Measurements from ENCODE around the gene ELFN2.
A peak's percentile ranks its signal among the peaks of the same experiment; 100 is the strongest.
"Not testable (repeated sequence)": the region's sequence is repeated elsewhere in the genome, so short reads cannot be mapped to it uniquely, and the experiment has no call there.

ELFN2 gene

GRCh38 chr22:37334461-37334858 lies 92.8 kb downstream of the ELFN2 start:
- DNase-seq (ENCODE audit: insufficient read length): no peak
- FAIRE-seq: no peak
- no peak for TF ChIP-seq POLR2A (IDR thresholded peaks at IDR 0.05; ENCODE audit: low read depth, low read length)
- TF ChIP-seq TAF1 (IDR thresholded peaks at IDR 0.05; ENCODE audit: borderline replicate concordance, low read depth, low read length): no peak
- no peak for TF ChIP-seq POLR2AphosphoS5 (IDR thresholded peaks at IDR 0.05; ENCODE audit: low read depth, low read length)

DNA sequence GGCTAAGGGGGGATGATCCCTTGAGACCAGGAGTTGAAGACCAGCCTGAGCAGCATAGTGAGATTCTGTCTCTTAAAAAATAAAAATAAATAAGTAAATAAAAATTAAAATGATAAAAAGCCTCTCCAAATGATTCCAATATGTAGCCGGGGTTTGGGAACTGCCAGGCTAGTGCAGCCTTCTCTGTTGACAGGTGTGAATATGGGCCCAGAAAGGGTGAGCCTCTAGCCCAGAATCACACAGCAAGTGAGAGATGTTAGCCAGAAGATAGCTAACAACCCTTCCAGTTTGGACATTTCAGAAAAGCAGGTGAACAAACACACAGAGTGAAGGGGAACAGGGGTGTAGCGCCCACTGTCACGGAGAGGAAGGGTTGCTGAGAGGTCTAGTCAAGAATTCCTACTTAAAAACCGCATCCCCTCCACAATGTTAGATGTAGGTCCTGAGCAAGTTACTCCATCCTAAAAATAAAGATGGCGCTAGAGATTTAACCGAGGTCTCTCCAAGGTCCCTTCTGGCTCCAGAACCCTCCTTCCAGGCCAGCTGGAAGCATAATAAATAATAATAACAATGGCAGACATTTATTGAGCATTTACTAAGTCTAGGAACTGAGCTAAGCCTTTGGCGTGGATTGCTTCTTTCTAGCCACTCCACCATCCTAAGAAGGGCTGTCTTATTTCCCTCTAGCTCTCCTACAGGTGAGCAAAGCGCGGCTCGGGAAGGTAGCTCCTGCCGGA lies 93.4 kb downstream of the ELFN2 start:
- FAIRE-seq (no peak), DNase-seq (ENCODE audit: insufficient read length) (no peak)
- TF ChIP-seq POLR2A (IDR thresholded peaks at IDR 0.05; ENCODE audit: low read depth, low read length): no peak
- no peak for TF ChIP-seq POLR2AphosphoS5 (IDR thresholded peaks at IDR 0.05; ENCODE audit: low read depth, low read length)
- TF ChIP-seq TAF1 (IDR thresholded peaks at IDR 0.05; ENCODE audit: borderline replicate concordance, low read depth, low read length): no peak

- no peak for TF ChIP-seq POLR2A (IDR thresholded peaks at IDR 0.05; ENCODE audit: low read depth, low read length)
- no peak for TF ChIP-seq POLR2AphosphoS5 (IDR thresholded peaks at IDR 0.05; ENCODE audit: low read depth, low read length)
- no peak for TF ChIP-seq TAF1 (IDR thresholded peaks at IDR 0.05; ENCODE audit: borderline replicate concordance, low read depth, low read length)
- DNase-seq (ENCODE audit: insufficient read length) (no peak), FAIRE-seq (no peak)
These were observed 95.3 kb downstream of the ELFN2 start for GRCh38 chr22:37331856-37332536.

DNA sequence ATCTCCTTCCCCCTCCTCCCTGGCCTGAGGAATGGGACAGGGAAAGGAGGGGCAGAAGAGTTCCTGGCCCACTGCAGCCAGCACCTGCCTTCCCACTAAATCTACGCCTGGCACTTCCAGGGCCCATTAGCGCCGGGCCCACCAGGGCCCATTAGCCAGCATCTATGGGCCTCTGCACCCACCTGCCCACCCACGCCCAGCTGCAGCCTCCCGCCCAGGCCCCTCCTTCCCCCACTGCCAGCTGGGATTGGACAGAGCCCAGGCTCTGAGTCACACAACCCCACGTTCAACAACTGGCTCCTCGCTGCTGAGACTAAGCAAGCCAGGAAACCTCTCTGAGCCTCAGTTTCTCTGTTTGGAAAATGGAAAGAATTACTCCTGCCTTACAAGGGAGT lies 96.2 kb downstream of the ELFN2 start:
- FAIRE-seq: no peak
- TF ChIP-seq TAF1 (IDR thresholded peaks at IDR 0.05; ENCODE audit: borderline replicate concordance, low read depth, low read length) (no peak), POLR2AphosphoS5 (IDR thresholded peaks at IDR 0.05; ENCODE audit: low read depth, low read length) (no peak), POLR2A (IDR thresholded peaks at IDR 0.05; ENCODE audit: low read depth, low read length) (no peak)
- no peak for DNase-seq (ENCODE audit: insufficient read length)

- DNase-seq (ENCODE audit: insufficient read length): peak; percentile 75
- TF ChIP-seq TAF1 (IDR thresholded peaks at IDR 0.05; ENCODE audit: borderline replicate concordance, low read depth, low read length) (no peak), POLR2AphosphoS5 (IDR thresholded peaks at IDR 0.05; ENCODE audit: low read depth, low read length) (no peak), POLR2A (IDR thresholded peaks at IDR 0.05; ENCODE audit: low read depth, low read length) (no peak)
- peak; percentile 86 for FAIRE-seq
These were observed 96.9 kb downstream of the ELFN2 start for GRCh38 chr22:37330200-37331033.

GRCh38 chr22:37329238-37330140 lies 97.8 kb downstream of the ELFN2 start:
- FAIRE-seq (no peak), DNase-seq (ENCODE audit: insufficient read length) (no peak)
- TF ChIP-seq TAF1 (IDR thresholded peaks at IDR 0.05; ENCODE audit: borderline replicate concordance, low read depth, low read length) (no peak), POLR2AphosphoS5 (IDR thresholded peaks at IDR 0.05; ENCODE audit: low read depth, low read length) (no peak), POLR2A (IDR thresholded peaks at IDR 0.05; ENCODE audit: low read depth, low read length) (no peak)

DNA sequence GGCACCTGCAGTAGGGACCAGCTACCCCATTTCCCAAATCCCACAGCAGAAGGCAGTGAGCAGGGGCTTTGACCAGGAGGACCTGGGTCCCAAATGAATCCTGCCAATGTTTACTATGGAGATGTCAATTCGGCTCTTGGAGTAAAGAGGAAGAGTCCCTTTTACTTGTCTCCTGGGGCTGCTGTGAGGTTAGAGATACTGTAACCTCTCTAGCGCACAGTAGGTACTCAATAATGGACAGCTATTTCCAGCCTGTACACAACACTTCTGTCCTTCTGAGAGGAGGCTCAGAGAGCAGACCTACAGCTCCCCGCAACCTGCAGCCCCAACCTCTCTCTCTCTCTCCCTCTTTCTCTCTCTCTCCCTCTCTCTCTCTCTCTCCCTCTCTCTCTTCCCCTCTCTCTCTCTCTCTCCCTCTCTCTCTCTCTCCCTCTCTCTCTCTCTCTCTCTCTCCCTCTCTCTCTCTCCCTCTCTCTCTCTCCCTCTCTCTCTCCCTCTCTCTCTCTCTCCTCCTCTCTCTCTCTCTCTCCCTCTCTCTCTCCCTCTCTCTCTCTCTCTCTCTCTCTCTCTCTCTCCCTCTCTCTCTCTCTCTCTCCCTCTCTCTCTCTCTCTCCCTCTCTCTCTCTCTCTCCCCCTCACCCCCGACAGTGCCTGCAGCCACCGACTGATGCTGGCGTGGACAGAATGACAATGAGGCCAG lies 98.6 kb downstream of the ELFN2 start:
- not testable (repeated sequence) for DNase-seq (ENCODE audit: insufficient read length); FAIRE-seq

- FAIRE-seq: no peak
- no peak for TF ChIP-seq POLR2AphosphoS5 (IDR thresholded peaks at IDR 0.05; ENCODE audit: low read depth, low read length)
- TF ChIP-seq TAF1 (IDR thresholded peaks at IDR 0.05; ENCODE audit: borderline replicate concordance, low read depth, low read length): no peak
- TF ChIP-seq POLR2A (IDR thresholded peaks at IDR 0.05; ENCODE audit: low read depth, low read length): no peak
- no peak for DNase-seq (ENCODE audit: insufficient read length)
These were observed 99.3 kb downstream of the ELFN2 start for GRCh38 chr22:37328017-37328416.

DNA sequence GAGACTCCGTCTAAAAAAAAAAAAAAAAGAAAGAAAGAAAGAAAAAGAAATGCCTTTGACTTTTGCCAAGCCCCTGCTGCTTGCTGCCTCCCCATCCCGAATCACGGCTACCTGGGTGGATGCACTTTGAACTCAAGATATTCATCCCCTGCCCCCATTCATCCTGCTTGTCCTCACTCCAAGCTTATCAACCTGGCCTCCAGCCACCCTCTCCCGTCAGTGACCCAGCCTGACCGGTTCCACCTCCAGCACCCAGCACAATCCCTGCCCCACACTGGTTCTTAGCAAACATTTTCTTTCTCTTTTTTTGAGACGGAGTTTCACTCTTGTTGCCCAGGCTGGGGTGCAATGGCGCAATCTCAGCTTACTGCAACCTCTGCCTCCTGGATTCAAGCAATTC lies 100.6 kb downstream of the ELFN2 start:
- TF ChIP-seq POLR2A (IDR thresholded peaks at IDR 0.05; ENCODE audit: low read depth, low read length): no peak
- no peak for TF ChIP-seq POLR2AphosphoS5 (IDR thresholded peaks at IDR 0.05; ENCODE audit: low read depth, low read length)
- no peak for TF ChIP-seq TAF1 (IDR thresholded peaks at IDR 0.05; ENCODE audit: borderline replicate concordance, low read depth, low read length)
- FAIRE-seq (no peak), DNase-seq (ENCODE audit: insufficient read length) (no peak)

- FAIRE-seq: no peak
- no peak for TF ChIP-seq POLR2AphosphoS5 (IDR thresholded peaks at IDR 0.05; ENCODE audit: low read depth, low read length)
- TF ChIP-seq TAF1 (IDR thresholded peaks at IDR 0.05; ENCODE audit: borderline replicate concordance, low read depth, low read length): no peak
- TF ChIP-seq POLR2A (IDR thresholded peaks at IDR 0.05; ENCODE audit: low read depth, low read length): no peak
These were observed 102.3 kb downstream of the ELFN2 start for GRCh38 chr22:37325039-37325395.

More at GRCh38 chr22:37325039-37325395, 102.3 kb downstream of the ELFN2 start:
- DNase-seq (ENCODE audit: insufficient read length): no peak
